ENCODE results near the gene CIAPIN1. TPM values are rescaled to one million over a fixed set of nuclear protein-coding genes. Genes with fewer than 3 reads are reported as not detected.
A peak's percentile ranks its signal among the peaks of the same experiment; 100 is the strongest.

CIAPIN1 gene
- total RNA-seq, 2 experiments from 2014 or later = 53.3 to 53.4 TPM

GRCh38 chr16:57479205-57479975, 32.2 kb upstream of the CIAPIN1 start:
- ChIA-PET POLR2A (interaction anchor here (0.7 to 7.5 kb wide), 3 partner anchors 15 to 33 kb away, joined by 3 to 47 read pairs (median 4); partner anchors contain the start of gene POLR2C), CTCF (interaction anchor here (0.7 to 8.2 kb wide), 4 partner anchors 17 to 60 kb away, joined by 3 to 71 read pairs (median 4); partner anchors contain the start of gene POLR2C)
- no peak overlapping the region for H3K27ac Mint-ChIP-seq
- H3K36me3 Mint-ChIP-seq (ENCODE audit: low read depth) = no peaks in the 10 kb centered on the region
- intact Hi-C loops (cut with micrococcal nuclease) = no loop called here
- no peaks in the 10 kb centered on the region for H3K9me3 Mint-ChIP-seq
- no peak for DNase-seq
- H3K4me3 Mint-ChIP-seq = no peak overlapping the region
- H3K27me3 Mint-ChIP-seq = no peaks in the 10 kb centered on the region
- no peak for TF ChIP-seq CTCF (IDR thresholded peaks at IDR 0.05)
- no peak for ATAC-seq
- H3K4me1 Mint-ChIP-seq (ENCODE audit: low read depth) = peaks cover 15% of the 10 kb centered on the region

DNA sequence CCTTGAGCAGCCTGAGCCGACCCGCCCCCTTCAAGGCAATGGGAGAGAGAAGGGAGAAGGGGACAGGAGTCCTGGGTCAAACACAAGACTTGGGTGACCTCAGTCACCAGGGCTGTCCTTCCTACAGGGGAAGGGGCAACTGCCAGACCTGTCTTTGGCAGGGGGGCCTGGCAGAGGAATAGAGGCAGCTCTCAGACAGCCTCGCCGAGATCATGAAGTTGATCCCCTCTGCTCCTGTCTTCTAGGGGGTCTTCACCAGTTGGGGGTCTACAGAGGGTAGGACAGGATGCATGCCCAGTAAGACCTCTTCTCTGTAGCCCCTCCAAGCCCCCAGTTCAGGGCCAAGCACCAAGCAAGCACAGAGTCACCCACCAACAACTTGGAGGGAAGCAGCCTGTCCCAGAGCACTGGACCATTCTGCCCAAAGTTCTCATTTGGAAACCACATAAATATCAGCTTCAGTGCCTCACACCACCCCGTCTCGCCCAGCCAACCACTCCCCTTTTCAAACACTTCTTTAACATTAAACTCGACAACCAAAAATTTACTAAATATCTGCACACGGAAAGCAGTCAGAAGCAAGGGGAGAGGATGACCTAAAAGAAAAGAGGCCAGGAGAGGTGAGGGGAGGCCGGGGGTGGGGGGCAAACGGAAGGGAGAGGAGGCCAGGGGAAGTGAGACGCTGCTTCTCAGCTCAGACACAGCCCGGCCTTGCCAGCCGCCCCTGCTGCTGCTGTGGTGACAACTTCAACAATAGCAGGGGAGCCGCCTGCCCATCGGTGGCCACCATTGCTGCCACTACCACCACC, 31.4 kb upstream of the CIAPIN1 start:
- ChIA-PET POLR2A (interaction anchor here (0.6 to 7.5 kb wide), 4 partner anchors 14 to 54 kb away, joined by 3 to 47 read pairs (median 4); partner anchors contain the start of gene POLR2C), CTCF (interaction anchor here (1.3 to 8.2 kb wide), 3 partner anchors 16 to 49 kb away, joined by 3 to 71 read pairs (median 4); partner anchors contain the start of gene POLR2C)
- DNase-seq (no peak), ATAC-seq (no peak)
- TF ChIP-seq CTCF (IDR thresholded peaks at IDR 0.05) = no peak
- H3K27me3 Mint-ChIP-seq = no peaks in the 10 kb centered on the region
- H3K27ac Mint-ChIP-seq = no peak overlapping the region
- no peaks in the 10 kb centered on the region for H3K36me3 Mint-ChIP-seq (ENCODE audit: low read depth)
- H3K4me3 Mint-ChIP-seq = no peak overlapping the region
- intact Hi-C loops (cut with micrococcal nuclease) = no loop called here
- peaks cover 15% of the 10 kb centered on the region for H3K4me1 Mint-ChIP-seq (ENCODE audit: low read depth)
- H3K9me3 Mint-ChIP-seq = no peaks in the 10 kb centered on the region

DNA sequence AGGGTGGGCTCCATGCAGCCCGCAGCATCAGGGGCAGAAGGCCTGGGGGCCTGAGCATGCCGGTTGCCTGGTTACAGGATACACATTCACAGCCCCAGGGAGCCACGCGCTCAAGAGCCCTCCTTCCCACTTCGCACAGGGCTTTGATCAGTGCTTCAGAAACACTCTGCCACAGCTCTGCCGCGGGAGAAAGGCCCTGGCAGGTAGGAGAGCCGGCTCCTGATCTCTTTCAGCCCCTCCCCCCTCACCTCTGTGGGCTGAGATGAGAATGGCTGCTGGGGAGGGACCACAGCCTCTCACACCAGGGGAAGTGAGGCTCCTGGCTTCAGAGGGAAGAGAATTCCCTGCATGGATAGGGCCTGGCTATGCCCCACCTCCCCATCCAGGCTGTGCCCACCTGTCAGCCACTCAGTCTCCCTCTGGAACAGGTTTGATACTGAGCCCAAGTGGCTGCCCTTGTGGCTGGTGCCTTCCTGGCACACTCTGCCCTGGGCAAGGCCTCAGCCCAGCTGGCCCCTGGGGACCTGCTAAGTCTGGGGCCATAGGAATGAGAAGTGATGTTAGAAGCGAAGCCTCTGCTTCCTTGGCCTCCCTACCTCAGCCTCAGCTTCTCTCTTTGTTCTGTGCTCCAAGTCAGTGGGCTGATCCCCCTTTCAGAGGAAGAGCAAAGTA, 30.5 kb upstream of the CIAPIN1 start:
- intact Hi-C loops (cut with micrococcal nuclease) = loop anchor here (2.0 kb wide), 1 partner anchor 41 kb away; no protein-coding TSS in a partner anchor
- no peak for TF ChIP-seq CTCF (IDR thresholded peaks at IDR 0.05)
- H3K4me1 Mint-ChIP-seq (ENCODE audit: low read depth) = peaks cover 15% of the 10 kb centered on the region
- no peaks in the 10 kb centered on the region for H3K36me3 Mint-ChIP-seq (ENCODE audit: low read depth)
- H3K27ac Mint-ChIP-seq = no peak overlapping the region
- no peaks in the 10 kb centered on the region for H3K27me3 Mint-ChIP-seq
- POLR2A ChIA-PET = interaction anchor here (0.7 to 1.3 kb wide), 2 partner anchors 12 to 15 kb away, joined by 3 to 5 read pairs; partner anchors contain the start of gene POLR2C
- ATAC-seq = no peak
- no peaks in the 10 kb centered on the region for H3K9me3 Mint-ChIP-seq
- DNase-seq = no peak
- CTCF ChIA-PET = interaction anchor here (1.3 to 8.2 kb wide), 2 partner anchors 15 to 41 kb away, joined by 4 to 71 read pairs; partner anchors contain the start of gene POLR2C
- H3K4me3 Mint-ChIP-seq = no peak overlapping the region

GRCh38 chr16:57476546-57477410, 29.6 kb upstream of the CIAPIN1 start:
- intact Hi-C loops (cut with micrococcal nuclease) = loop anchor here (2.0 kb wide), 1 partner anchor 42 kb away; no protein-coding TSS in a partner anchor
- Mint-ChIP-seq H3K27ac (peak overlapping the region; percentile 20), H3K4me1 (ENCODE audit: low read depth) (peaks cover 15% of the 10 kb centered on the region), H3K27me3 (no peaks in the 10 kb centered on the region), H3K36me3 (ENCODE audit: low read depth) (no peaks in the 10 kb centered on the region), H3K9me3 (no peaks in the 10 kb centered on the region), H3K4me3 (no peak overlapping the region)
- ChIA-PET CTCF (interaction anchor here (0.7 to 8.2 kb wide), 3 partner anchors 9 to 42 kb away, joined by 3 to 71 read pairs (median 4); partner anchors contain the start of gene DOK4), POLR2A (interaction anchor here (1.0 to 6.9 kb wide), 4 partner anchors 8 to 14 kb away, joined by 3 to 29 read pairs (median 5); partner anchors contain the start of gene POLR2C)
- no peak for ATAC-seq
- no peak for TF ChIP-seq CTCF (IDR thresholded peaks at IDR 0.05)
- peak; percentile 36 for DNase-seq

All from activated CD8-positive, alpha-beta T cell treated with anti-CD3 and anti-CD28 coated beads for 36 hours (primary cell).